ENCODE data around the gene AFF4. TPM values are rescaled to one million over a fixed set of nuclear protein-coding genes. Genes with fewer than 3 reads are reported as not detected.
"Not testable (repeated sequence)": the region's sequence is repeated elsewhere in the genome, so short reads cannot be mapped to it uniquely, and the experiment has no call there.

Gene AFF4
- total and polyA plus RNA-seq, 2 donors (not counting 1 experiment from before 2014, with no cell fraction given) = 16.2 to 81.5 TPM

- Histone ChIP-seq H3K36me3 (replicated peaks in 1 of 2; ENCODE audit: control extremely low read depth in 1 of 2, control insufficient read depth in 1 of 2, extremely low read depth in 1 of 2, insufficient read depth in 2 of 2, low read length in 1 of 2) (no peaks in the 10 kb centered on the region), H3K79me2 (ENCODE audit: control insufficient read depth, insufficient read depth, low read length) (no peaks in the 10 kb centered on the region), H3K4me1 (ENCODE audit: control insufficient read depth in 2 of 2, insufficient read depth in 2 of 2, low read length in 2 of 2) (no peaks in the 10 kb centered on the region), H3K27me3 (replicated peaks in 1 of 4; ENCODE audit: control extremely low read depth in 1 of 4, control insufficient read depth in 3 of 4, insufficient read depth in 4 of 4, low read length in 3 of 4) (no peaks in the 10 kb centered on the region), H3K9ac (ENCODE audit: low read length) (no peak overlapping the region), H4K20me1 (ENCODE audit: control insufficient read depth, insufficient read depth, low read length, poor library complexity, severe bottlenecking) (no peaks in the 10 kb centered on the region), H3K4me3 (ENCODE audit: control extremely low read depth in 1 of 5, extremely low read depth in 1 of 5, insufficient read depth in 1 of 5, low read depth in 2 of 5, low read length in 4 of 5) (no peak overlapping the region), H2AFZ (ENCODE audit: insufficient read depth, low read depth, low read length, poor library complexity, severe bottlenecking) (no peak overlapping the region), H3K27ac (ENCODE audit: low read length in 2 of 2) (no peak overlapping the region), H3K4me2 (replicated peaks; ENCODE audit: low read depth, low read length, poor library complexity, severe bottlenecking) (no peak overlapping the region), H3K9me3 (ENCODE audit: control extremely low read depth in 1 of 3, control insufficient read depth in 2 of 3, insufficient read depth in 1 of 3, low read length in 2 of 3) (no peaks in the 10 kb centered on the region)
- TF ChIP-seq EZH2 (IDR thresholded peaks at IDR 0.05; ENCODE audit: borderline replicate concordance, insufficient read depth, low read depth, low read length, poor library complexity, severe bottlenecking) = no peak
- TF ChIP-seq CTCF (IDR thresholded peaks at IDR 0.05) = no peak
- Mint-ChIP-seq H3K27ac (no peak overlapping the region), H3K9me3 (ENCODE audit: insufficient read depth) (no peaks in the 10 kb centered on the region), H3K27me3 (no peaks in the 10 kb centered on the region), H3K4me3 (no peak overlapping the region), H3K4me1 (no peaks in the 10 kb centered on the region)
- POLR2A ChIA-PET = no interaction called here
- WGBS (ENCODE audit: insufficient coverage) = 94% methylated on average over 18 of the region's 28 CpGs
- ATAC-seq (ENCODE audit: low read depth) = no peak
- no peak for DNase-seq
- CTCF ChIA-PET = no interaction called here
- intact Hi-C loops (cut with micrococcal nuclease) = no loop called here
Observed at GRCh38 chr5:132987531-132988408, 24.3 kb upstream of the AFF4 start.

- ATAC-seq (ENCODE audit: low read depth); DNase-seq; H3K4me3 Mint-ChIP-seq; H3K27me3 Mint-ChIP-seq; H3K36me3 ChIP-seq (replicated peaks in 1 of 2; ENCODE audit: control extremely low read depth in 1 of 2, control insufficient read depth in 1 of 2, extremely low read depth in 1 of 2, insufficient read depth in 2 of 2, low read length in 1 of 2); intact Hi-C loops (cut with micrococcal nuclease); H3K4me3 ChIP-seq (ENCODE audit: control extremely low read depth in 1 of 5, extremely low read depth in 1 of 5, insufficient read depth in 1 of 5, low read depth in 2 of 5, low read length in 4 of 5); H3K9me3 Mint-ChIP-seq (ENCODE audit: insufficient read depth); H3K4me1 ChIP-seq (ENCODE audit: control insufficient read depth in 2 of 2, insufficient read depth in 2 of 2, low read length in 2 of 2); H3K4me1 Mint-ChIP-seq; CTCF ChIA-PET; H3K27ac ChIP-seq (ENCODE audit: low read length in 2 of 2); H3K79me2 ChIP-seq (ENCODE audit: control insufficient read depth, insufficient read depth, low read length); H2AFZ ChIP-seq (ENCODE audit: insufficient read depth, low read depth, low read length, poor library complexity, severe bottlenecking); H3K27ac Mint-ChIP-seq; H3K9ac ChIP-seq (ENCODE audit: low read length); H3K9me3 ChIP-seq (ENCODE audit: control extremely low read depth in 1 of 3, control insufficient read depth in 2 of 3, insufficient read depth in 1 of 3, low read length in 2 of 3); H4K20me1 ChIP-seq (ENCODE audit: control insufficient read depth, insufficient read depth, low read length, poor library complexity, severe bottlenecking); POLR2A ChIA-PET; H3K27me3 ChIP-seq (replicated peaks in 1 of 4; ENCODE audit: control extremely low read depth in 1 of 4, control insufficient read depth in 3 of 4, insufficient read depth in 4 of 4, low read length in 3 of 4); H3K4me2 ChIP-seq (replicated peaks; ENCODE audit: low read depth, low read length, poor library complexity, severe bottlenecking): not testable (repeated sequence)
- 100% methylated on average over 12 of the region's 30 CpGs for WGBS (ENCODE audit: insufficient coverage)
Observed at GRCh38 chr5:132982971-132983370, 19.5 kb upstream of the AFF4 start.

Measured in B cell (primary cell).